HG03378 (cell line): ENCODE results near the gene LAMA2.

Experiments used
- ATAC-seq: cut with Tn5 transposase; IDR thresholded peaks from one replicate; pipeline ENCODE4 v1.9.1; 2021; ENCODE audit warnings: mild to moderate bottlenecking, moderate library complexity; ENCODE audit not compliant: unreplicated experiment

LAMA2 gene

GRCh38 chr6:129344379-129344778 is 461.4 kb downstream of the LAMA2 start:
- no peak for ATAC-seq

GRCh38 chr6:129345890-129346289 is 463.0 kb downstream of the LAMA2 start:
- ATAC-seq: no peak

DNA sequence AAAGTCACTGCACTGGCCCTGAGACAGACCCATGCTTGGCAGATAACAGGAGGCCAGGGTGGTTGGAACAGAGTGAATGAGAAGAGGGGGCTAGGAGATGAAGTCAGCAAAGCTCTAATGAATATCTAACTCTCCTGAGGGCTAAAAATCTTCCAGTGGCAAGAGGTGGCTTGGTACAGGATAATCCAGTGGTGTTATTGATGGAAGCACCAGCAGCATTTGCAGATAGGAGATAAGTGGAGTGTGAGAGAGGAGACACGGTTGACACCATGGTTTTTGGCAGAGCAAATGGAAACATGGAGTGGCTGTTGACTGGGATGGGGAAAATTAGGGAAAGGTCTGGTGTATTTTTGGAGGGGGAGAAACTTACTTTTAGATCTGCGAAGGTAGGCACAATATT is 464.0 kb downstream of the LAMA2 start:
- ATAC-seq: no peak

DNA sequence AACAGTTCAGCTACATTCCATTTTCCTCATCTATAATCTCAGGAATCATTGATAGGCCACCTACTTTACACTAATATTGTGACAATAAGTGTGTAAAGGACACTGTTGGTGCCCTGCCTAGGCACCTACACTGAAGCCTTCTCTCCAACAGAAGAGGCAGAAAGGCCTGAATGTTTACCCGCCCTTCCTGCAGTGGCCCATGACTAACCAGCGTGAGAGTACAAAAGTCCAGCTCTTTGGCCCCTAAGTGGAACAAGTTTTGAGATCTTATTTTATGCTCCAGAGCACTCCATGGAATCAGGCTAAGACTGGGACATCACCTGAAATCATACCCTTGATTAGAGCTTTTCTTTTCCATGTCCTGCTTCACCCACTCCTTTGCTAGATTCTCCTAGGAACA is 467.3 kb downstream of the LAMA2 start:
- no peak for ATAC-seq

DNA sequence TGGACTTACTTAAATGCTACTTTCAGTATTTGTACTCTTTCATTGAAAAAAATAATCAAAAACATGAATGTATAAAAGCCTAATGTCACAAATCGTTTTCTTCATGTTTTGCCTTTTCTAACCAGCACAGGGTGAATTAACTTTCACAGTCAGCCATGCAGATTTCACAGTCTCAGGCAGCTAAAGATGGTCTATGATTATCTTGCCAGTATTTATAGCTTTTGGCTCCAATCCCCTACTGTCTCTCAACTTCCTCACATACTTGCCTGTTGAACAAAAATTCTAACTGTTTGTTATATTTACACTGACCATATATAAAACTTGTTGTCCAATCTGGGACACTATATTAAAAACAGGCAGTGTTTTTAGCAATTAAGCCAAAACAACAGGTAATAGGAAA is 468.9 kb downstream of the LAMA2 start:
- no peak for ATAC-seq

GRCh38 chr6:129353067-129353466 is 470.1 kb downstream of the LAMA2 start:
- no peak for ATAC-seq

GRCh38 chr6:129356129-129356528 is 473.2 kb downstream of the LAMA2 start:
- ATAC-seq: no peak

DNA sequence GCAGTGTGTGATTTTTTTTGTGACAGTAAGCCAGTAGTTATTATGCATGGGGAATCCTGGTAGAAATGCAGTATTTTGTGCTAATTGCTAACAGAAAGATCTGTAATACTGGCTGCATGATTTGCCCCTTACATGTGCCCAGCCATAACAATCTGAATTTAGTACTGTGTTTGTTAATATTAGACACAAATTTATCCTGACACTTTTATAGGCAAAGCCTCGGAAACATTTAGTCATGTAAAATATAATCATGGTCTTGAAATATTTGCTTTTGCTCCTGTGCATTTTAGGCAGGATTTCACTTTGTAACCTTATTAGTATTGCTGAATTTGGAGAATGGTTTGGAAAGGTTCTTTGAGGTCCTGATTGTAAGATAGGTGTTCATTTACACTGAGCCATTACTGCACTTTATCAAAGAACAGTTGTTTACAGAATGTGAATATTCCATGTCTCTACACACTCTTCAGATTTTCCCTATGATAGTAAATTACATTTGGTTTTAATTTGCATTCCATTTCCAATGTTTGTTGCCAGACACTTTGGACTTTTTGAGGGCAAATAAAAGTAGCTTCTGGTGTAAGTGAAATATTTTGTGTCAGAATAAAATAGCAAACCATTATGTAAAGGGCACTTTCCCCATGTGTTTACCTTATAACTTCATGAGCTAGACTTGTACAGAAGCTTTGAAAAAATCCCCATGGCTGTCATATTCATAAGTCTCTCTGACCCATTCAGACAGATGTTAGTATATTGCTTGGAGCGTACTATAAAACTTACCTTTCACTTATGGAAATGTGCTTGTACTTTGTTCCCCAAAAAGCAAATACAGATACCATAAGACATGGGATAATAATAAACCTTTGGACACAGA is 477.1 kb downstream of the LAMA2 start:
- ATAC-seq: no peak

DNA sequence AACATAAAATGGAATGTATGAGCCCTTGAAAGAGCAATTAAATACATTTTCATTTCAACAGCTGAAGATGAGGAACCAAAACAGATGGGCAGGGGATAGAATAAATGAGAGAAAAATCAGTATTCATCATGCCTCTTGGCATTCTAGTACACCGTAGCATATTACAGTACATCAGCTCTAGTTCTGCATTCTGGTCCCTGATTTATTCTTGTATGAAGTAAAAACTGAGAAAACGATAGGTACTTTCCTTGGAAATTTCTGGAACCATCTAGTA is 477.7 kb downstream of the LAMA2 start:
- no peak for ATAC-seq

DNA sequence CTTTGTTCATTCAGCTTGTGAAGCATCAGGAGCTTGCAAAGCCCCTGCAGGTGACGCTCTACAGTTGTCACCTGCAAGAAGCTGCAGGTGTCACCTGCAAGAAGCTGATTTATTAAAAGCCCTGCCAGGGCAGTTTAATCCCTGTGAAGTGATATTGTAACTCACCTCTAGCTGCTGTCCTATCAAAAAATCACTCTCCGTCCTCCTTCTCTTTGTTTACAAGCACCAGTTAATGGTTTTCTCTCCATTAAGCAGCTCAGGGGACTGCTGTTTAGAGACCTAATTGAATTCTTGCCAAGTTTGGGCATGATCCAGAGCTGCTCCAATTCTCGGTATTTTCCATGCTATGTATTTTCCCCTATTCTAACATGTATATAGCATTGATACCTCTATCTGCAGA is 481.1 kb downstream of the LAMA2 start:
- ATAC-seq: no peak

- ATAC-seq: no peak
Observed at GRCh38 chr6:129364767-129365166, 481.8 kb downstream of the LAMA2 start.

DNA sequence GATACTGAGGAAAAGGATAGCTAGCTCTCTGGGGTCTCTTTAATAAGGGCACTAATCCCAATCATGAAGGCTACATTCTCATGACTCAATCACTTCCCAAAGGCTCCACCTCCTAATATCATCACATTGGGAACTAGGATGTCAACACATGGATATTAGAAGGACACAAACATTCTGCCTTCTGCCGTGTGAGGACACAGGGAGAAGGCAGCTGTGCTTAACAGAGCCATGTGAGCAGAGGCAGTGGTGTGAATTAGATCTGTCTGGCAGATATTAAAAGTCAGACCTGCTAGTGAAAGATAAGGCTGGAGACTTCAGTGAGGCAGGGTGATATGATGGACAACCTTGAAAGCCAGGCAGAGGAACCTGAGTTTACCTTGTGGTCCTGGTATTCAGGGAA is 485.1 kb downstream of the LAMA2 start:
- no peak for ATAC-seq

DNA sequence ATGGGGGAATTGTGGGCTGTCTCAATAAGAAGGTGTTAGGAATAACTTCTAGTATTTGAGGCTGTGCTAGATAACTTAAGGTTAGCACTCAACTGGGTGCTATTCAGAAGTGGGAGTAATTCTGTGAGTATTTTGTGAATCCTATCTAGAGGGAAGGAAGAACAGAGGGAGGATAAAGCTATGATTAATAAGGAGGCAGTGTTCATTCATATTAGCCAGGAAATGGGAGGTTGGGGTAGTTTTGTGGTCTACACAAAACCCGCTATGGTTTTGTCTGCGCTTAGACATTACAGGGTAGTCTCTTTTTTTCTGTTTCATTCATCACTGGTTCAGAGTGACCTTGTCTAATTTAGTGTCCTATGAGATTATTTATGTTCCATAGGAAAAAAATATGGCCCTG is 486.0 kb downstream of the LAMA2 start:
- no peak for ATAC-seq

DNA sequence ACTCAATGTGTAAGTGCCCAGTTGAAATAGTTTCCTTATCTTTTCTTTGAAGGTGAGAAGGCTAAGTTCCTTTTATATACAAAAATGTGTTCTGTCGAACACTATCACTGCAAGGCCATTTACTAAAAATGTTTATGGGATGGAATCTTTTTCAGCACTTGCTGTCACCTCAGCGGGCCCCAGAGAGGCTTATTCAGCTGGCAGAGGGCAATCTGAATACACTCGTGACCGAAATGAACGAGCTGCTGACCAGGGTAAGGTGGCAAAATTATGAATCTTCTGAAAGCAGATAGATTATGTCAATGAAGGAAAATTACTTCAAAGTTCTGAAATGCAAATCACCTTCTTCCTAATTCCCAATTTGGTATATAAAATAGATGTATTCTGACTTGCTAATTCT is 486.8 kb downstream of the LAMA2 start:
- no peak for ATAC-seq

DNA sequence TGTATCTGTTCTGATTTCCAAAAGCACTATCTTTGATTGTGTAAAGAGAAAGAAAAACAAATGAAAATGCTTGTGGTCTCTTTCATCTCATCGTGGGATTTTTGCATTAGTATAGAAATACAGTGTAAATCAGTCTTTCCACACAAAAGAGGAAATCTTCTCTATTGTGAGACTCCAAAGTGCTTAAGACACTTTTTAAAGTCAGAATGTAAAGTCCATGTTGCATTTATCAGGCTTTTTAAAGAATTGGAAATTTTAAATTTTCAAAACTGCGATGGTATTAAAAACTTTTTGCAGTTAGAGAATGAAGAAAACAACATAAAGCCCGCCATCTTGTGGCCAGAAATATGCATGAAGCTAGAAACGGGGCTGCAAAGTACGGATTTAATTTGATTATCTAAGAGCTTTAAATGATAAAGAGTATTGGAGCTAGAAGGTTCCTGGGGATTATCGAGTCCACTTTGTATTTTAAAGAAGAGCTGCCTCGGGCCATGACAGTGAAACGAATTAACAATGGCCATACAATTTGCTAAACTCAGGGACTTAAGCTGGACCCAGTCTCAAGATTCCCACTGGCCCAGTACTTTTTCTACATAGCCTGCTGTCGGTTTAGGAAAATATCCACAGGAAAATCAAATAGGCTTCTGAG is 487.5 kb downstream of the LAMA2 start:
- ATAC-seq: no peak

- no peak for ATAC-seq
Observed at GRCh38 chr6:129381885-129382284, 498.9 kb downstream of the LAMA2 start.

- no peak for ATAC-seq
Observed at GRCh38 chr6:129382916-129383315, 500.0 kb downstream of the LAMA2 start.

GRCh38 chr6:129385117-129385516 is 502.2 kb downstream of the LAMA2 start:
- ATAC-seq: no peak

- ATAC-seq: no peak
Observed at GRCh38 chr6:129390900-129391299, 508.0 kb downstream of the LAMA2 start.

DNA sequence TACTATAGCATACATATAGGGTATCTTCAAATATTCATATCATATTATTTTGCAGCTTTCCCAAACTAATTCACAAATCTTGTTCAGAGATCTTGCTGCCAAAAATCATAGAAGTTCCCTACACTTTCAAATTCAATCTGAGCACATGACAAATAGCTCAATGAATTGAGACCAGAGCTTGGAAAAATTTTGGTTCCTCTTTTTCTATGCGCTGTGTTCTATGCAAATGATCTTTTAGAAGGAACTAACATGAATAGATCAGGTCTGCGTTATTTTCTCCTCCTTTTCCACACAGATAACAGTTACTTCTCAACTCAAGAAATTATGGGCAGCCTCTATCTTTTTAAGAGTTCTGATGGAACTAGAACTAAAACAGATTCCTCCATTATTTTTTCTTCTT is 510.7 kb downstream of the LAMA2 start:
- peak; percentile 75 for ATAC-seq

DNA sequence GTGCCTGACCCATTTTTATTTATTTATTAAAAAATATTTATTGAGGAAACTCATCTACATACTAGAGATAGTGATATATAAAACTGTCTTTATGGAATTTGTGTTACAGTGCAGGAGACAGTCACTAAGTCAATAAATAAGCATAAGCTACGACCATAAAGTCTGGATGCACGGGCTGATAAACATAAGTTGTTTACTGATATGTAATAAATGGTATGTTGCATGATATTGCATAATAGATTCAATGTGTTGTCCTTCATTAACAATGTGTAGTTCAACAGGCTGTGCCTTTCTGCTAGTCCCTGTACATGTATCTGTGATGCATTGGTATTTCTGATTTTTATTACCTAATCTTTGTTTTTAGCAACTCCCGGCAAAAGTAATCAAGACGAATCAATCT is 515.8 kb downstream of the LAMA2 start:
- no peak for ATAC-seq

- no peak for ATAC-seq
Observed at GRCh38 chr6:129402244-129402643, 519.3 kb downstream of the LAMA2 start.

- no peak for ATAC-seq
Observed at GRCh38 chr6:129411092-129411491, 528.2 kb downstream of the LAMA2 start.
